AG09319 (cell line): ENCODE results near the gene CAST.
A peak's percentile ranks its signal among the peaks of the same experiment; 100 is the strongest.

ENCODE experiments used
- DNase-seq: peaks from one replicate; pipeline ENCODE4 v3.0.0-alpha.2; 2010; ENCODE audit warnings: low read depth; ENCODE audit errors: extremely low read depth
- CTCF ChIP-seq: IDR thresholded peaks from 2 replicates; pipeline ENCODE4 v1.5.1; 2011; ENCODE audit warnings: low read depth, mild to moderate bottlenecking, inconsistent platforms, low read length, moderate library complexity

CAST gene

GRCh38 chr5:96660971-96661854 is 963 bp upstream of the CAST start:
- no peak for DNase-seq
- TF ChIP-seq CTCF: no peak

GRCh38 chr5:96662725-96663518 is 746 bp downstream of the CAST start:
- DNase-seq: peak; percentile 79
- TF ChIP-seq CTCF: no peak

DNA sequence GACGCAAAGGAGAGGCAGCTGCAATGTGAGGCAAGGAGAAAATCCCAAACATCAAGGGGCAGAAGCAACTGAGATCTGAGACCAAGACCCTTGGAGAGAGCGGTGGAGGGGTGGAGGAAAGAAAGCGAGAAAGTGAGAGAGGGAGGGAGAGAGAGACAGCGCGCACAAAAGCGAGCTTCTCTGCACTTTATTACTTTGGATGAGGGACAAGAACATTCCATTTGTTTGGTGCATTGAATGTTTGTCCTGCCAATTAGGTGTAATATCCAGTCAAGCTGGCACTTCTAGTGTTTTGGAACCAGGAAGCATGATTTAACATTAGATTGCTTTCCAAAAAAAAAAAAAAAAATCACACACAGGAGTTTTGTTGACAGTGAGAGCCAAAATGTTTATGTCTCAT is 1.4 kb downstream of the CAST start:
- DNase-seq: no peak
- no peak for TF ChIP-seq CTCF

- no peak for TF ChIP-seq CTCF
- DNase-seq: no peak
These were observed 2.5 kb downstream of the CAST start for GRCh38 chr5:96664669-96665068.

GRCh38 chr5:96668725-96669124 is 6.5 kb downstream of the CAST start:
- no peak for TF ChIP-seq CTCF
- DNase-seq: no peak

DNA sequence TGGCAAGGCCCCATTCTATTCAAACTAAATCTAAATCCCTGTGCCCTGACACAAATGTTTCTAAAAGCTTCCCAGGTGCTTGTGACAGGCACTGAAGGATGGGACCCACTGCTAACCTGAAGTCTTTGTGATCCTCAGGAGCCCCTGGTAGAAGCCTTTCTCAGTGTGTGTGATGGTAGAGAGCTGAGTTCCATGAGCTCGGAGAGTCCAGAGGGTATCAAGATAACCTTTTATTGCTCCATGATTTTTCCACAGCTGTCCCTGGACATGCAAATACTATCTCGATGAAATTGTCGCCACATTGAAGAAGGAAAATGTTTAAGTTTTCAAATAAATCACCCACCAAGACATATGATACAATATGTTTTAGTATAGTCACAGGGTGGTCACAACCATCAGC is 7.7 kb downstream of the CAST start:
- no peak for TF ChIP-seq CTCF
- DNase-seq: no peak

GRCh38 chr5:96671441-96671840 is 9.3 kb downstream of the CAST start:
- DNase-seq: no peak
- no peak for TF ChIP-seq CTCF
